ENCODE measurements around the gene PAWR. TPM values are rescaled to one million over a fixed set of nuclear protein-coding genes. Genes with fewer than 3 reads are reported as not detected.

Gene PAWR
- total RNA-seq, 3 donors from 2014 or later (not counting 1 experiment from before 2014, with no cell fraction given) = 3.2 to 8.1 (median 5.3) TPM

DNA sequence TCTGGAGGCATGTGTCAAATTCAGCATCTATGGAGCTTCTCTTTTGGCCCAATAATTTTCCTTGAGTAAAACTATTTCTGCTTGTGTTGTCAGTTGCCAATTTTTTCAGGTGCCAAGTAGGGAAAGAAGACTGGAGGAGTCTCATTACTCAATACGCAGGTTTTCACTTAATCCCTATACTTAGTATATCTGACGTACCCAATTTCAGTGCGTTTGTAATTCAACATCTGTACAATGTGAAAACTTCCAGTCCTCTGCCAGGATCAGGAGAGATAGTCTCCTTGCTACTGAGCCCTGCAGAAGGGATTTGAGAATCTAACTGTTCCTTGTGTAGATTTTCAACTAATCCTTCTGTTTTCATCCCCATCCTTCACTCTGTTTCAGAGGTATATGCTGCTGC is 5.7 kb upstream of the PAWR start:
- peaks cover 0 to 3% of the 10 kb centered on the region in 2 donors for H3K9me3 Mint-ChIP-seq
- no peaks in the 10 kb centered on the region for H3K36me3 Mint-ChIP-seq
- no peak for ATAC-seq
- H3K4me1 Mint-ChIP-seq = peaks cover 1 to 2% of the 10 kb centered on the region in 2 donors
- H3K27ac Mint-ChIP-seq = no peak overlapping the region
- H3K4me3 Mint-ChIP-seq = no peak overlapping the region
- 100% methylated on average over 3 of the region's 3 CpGs for WGBS (ENCODE audit: insufficient coverage)
- H3K9me3 ChIP-seq (ENCODE audit: control insufficient read depth, insufficient read depth, low read length) = no peaks in the 10 kb centered on the region
- peaks cover 16 to 19% of the 10 kb centered on the region in 2 donors for H3K27me3 Mint-ChIP-seq (ENCODE audit: low read depth in 2 of 2)
- H3K27me3 ChIP-seq (ENCODE audit: control insufficient read depth, insufficient read depth, low read length) = peaks cover 2% of the 10 kb centered on the region
- H3K4me1 ChIP-seq (ENCODE audit: control insufficient read depth, insufficient read depth, low read length) = peaks cover 1% of the 10 kb centered on the region
- H3K4me3 ChIP-seq (ENCODE audit: low read length) = no peak overlapping the region
- intact Hi-C loops (cut with micrococcal nuclease) = no loop called here
- no peak for DNase-seq
- H3K36me3 ChIP-seq (ENCODE audit: control insufficient read depth, insufficient read depth, low read length) = no peaks in the 10 kb centered on the region
- TF ChIP-seq, protein P1, sequence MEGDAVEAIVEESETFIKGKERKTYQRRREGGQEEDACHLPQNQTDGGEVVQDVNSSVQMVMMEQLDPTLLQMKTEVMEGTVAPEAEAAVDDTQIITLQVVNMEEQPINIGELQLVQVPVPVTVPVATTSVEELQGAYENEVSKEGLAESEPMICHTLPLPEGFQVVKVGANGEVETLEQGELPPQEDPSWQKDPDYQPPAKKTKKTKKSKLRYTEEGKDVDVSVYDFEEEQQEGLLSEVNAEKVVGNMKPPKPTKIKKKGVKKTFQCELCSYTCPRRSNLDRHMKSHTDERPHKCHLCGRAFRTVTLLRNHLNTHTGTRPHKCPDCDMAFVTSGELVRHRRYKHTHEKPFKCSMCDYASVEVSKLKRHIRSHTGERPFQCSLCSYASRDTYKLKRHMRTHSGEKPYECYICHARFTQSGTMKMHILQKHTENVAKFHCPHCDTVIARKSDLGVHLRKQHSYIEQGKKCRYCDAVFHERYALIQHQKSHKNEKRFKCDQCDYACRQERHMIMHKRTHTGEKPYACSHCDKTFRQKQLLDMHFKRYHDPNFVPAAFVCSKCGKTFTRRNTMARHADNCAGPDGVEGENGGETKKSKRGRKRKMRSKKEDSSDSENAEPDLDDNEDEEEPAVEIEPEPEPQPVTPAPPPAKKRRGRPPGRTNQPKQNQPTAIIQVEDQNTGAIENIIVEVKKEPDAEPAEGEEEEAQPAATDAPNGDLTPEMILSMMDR (IDR thresholded peaks at IDR 0.05) = no peak
- no peak overlapping the region for H3K27ac ChIP-seq (ENCODE audit: low read length)

- no peaks in the 10 kb centered on the region for H3K36me3 ChIP-seq (ENCODE audit: control insufficient read depth, insufficient read depth, low read length)
- Mint-ChIP-seq H3K4me1 (peaks cover 17 to 20% of the 10 kb centered on the region in 2 donors), H3K9me3 (peaks cover 0 to 3% of the 10 kb centered on the region in 2 donors), H3K4me3 (no peak overlapping the region), H3K36me3 (no peaks in the 10 kb centered on the region), H3K27ac (no peak overlapping the region), H3K27me3 (ENCODE audit: low read depth in 2 of 2) (peaks cover 26 to 32% of the 10 kb centered on the region in 2 donors)
- WGBS (ENCODE audit: insufficient coverage) = 82% methylated on average over 5 of the region's 6 CpGs
- TF ChIP-seq, protein P1 (IDR thresholded peaks at IDR 0.05) = no peak
- H3K4me3 ChIP-seq (ENCODE audit: low read length) = no peak overlapping the region
- intact Hi-C loops (cut with micrococcal nuclease) = no loop called here
- H3K27ac ChIP-seq (ENCODE audit: low read length) = no peak overlapping the region
- DNase-seq (no peak), ATAC-seq (no peak)
- peaks cover 16% of the 10 kb centered on the region for H3K4me1 ChIP-seq (ENCODE audit: control insufficient read depth, insufficient read depth, low read length)
- no peaks in the 10 kb centered on the region for H3K9me3 ChIP-seq (ENCODE audit: control insufficient read depth, insufficient read depth, low read length)
- H3K27me3 ChIP-seq (ENCODE audit: control insufficient read depth, insufficient read depth, low read length) = peaks cover 2% of the 10 kb centered on the region
Measured at GRCh38 chr12:79692860-79693577, 2.3 kb upstream of the PAWR start.

DNA sequence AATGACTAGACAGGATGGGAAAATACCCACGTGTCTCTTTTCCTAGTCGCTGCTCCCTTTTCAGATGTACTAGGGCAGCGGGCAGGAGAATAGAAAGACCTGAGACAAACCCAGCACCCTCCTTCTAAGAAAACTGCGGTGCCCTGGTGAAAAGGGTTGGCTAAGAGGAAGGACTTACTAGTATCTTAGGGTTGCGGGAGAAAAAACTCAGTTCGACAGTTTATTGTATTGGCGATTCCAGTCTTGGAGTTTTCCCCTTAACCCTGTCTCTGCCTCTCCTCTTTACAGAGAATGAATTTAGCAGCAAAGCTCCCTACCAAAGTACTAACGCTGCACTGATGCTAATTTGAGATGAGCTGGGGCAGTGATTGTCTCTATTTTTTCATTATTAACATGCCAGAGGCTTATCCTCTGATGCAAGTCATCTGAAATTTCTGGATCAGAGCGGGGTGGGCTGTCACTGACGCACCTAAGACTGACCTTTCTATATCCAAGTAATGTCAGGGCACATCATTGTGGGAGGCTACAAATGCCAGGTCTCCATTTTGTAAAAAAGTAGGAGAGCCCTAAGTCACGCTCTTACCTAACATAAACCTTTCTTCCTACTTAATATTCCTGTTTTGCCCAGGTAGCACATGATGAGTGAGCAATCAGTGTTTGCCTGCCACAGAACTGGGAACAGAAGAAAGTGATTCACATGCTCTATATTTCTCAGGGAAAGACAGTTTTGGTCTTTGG is 916 bp upstream of the PAWR start:
- Histone ChIP-seq H3K4me1 (ENCODE audit: control insufficient read depth, insufficient read depth, low read length) (peaks cover 16% of the 10 kb centered on the region), H3K27ac (ENCODE audit: low read length) (no peak overlapping the region), H3K4me3 (ENCODE audit: low read length) (peak overlapping the region; percentile 5), H3K36me3 (ENCODE audit: control insufficient read depth, insufficient read depth, low read length) (no peaks in the 10 kb centered on the region), H3K27me3 (ENCODE audit: control insufficient read depth, insufficient read depth, low read length) (peaks cover 3% of the 10 kb centered on the region), H3K9me3 (ENCODE audit: control insufficient read depth, insufficient read depth, low read length) (no peaks in the 10 kb centered on the region)
- Mint-ChIP-seq H3K27ac (peak overlapping the region; percentile 56 to 57), H3K36me3 (no peaks in the 10 kb centered on the region), H3K27me3 (ENCODE audit: low read depth in 2 of 2) (peaks cover 31 to 44% of the 10 kb centered on the region in 2 donors), H3K4me3 (peak overlapping the region; percentile 93), H3K4me1 (peaks cover 17 to 20% of the 10 kb centered on the region in 2 donors), H3K9me3 (peaks cover 0 to 3% of the 10 kb centered on the region in 2 donors)
- ATAC-seq = no peak
- TF ChIP-seq, protein P1 (IDR thresholded peaks at IDR 0.05) = no peak
- no peak for DNase-seq
- intact Hi-C loops (cut with micrococcal nuclease) = no loop called here
- 31% methylated on average over 8 of the region's 11 CpGs for WGBS (ENCODE audit: insufficient coverage)

Data from natural killer cell (primary cell).